Stimulated activated CD8-positive, alpha-beta memory T cell treated with anti-CD3 and anti-CD28 coated beads, Interleukin-15, amount 100 ng/mL, for 24 hours (primary cell): ENCODE data around the gene ACKR2.
"Not testable (repeated sequence)": the region's sequence is repeated elsewhere in the genome, so short reads cannot be mapped to it uniquely, and the experiment has no call there.

Experiments used
- DNase-seq: peaks from one replicate; pipeline ENCODE4 v3.0.0-alpha.2; 2020; ENCODE audit warnings: low read depth

The ACKR2 gene

GRCh38 chr3:42801784-42802183 is 7.5 kb upstream of the ACKR2 start:
- no peak for DNase-seq

GRCh38 chr3:42802876-42803413 is 6.3 kb upstream of the ACKR2 start:
- no peak for DNase-seq

DNA sequence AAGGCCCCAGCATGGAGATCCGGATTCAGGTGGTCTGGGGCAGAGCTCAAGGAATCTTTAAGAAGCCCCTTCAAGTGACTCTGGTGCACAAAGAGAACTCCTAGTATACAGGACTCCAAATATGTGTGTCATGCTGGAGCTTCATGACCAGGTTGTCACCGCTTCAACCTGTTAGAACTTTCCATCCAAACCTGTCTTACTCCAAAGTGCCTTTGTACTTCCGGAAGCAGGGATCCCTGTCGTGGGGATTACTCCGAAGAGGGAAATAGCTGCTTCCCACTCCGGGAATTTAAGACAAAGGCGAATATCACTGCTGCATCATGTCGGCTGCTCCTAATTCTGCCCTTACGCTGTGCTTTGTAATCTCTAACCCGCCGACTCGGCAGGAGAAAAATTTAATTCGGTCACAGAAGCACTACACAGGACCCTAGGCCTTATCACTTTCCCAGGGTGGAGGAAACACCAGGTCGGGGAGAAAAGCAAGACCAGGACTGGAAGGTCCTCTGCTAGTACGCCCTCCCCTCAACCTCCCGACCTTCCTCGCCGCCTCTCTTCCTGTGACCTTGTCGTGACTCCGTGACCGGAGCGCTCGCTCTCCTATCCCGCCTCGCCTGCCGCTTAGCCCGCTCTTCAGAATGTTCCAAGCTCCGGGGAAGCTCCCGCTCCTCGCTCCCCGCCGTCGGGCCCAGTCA is 5.7 kb upstream of the ACKR2 start:
- no peak for DNase-seq

GRCh38 chr3:42804106-42804830 is 5.0 kb upstream of the ACKR2 start, which contains the start of gene HIGD1A:
Gene HIGD1A, minus strand, starts transcription at chr3:42804490. Its CDS starts 10,237 bp downstream, at chr3:42794253.
- peak; percentile 72 for DNase-seq

DNA sequence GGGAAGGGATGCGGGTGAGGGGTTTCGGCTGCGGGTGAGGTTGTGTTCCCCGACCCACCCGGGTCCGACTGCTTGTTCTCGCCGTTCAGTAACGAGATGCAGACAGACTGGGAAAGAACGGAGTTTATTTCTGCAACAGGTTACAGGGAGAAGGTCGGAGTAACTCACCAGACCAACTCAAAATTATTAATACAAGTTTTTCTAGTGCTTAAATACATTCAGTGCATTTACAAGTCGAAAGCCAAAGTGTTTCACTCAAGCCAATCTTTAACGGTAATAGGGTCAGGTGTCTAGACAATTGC is 4.5 kb upstream of the ACKR2 start:
- no peak for DNase-seq

- no peak for DNase-seq
Measured at GRCh38 chr3:42805141-42805821, 4.0 kb upstream of the ACKR2 start.

DNA sequence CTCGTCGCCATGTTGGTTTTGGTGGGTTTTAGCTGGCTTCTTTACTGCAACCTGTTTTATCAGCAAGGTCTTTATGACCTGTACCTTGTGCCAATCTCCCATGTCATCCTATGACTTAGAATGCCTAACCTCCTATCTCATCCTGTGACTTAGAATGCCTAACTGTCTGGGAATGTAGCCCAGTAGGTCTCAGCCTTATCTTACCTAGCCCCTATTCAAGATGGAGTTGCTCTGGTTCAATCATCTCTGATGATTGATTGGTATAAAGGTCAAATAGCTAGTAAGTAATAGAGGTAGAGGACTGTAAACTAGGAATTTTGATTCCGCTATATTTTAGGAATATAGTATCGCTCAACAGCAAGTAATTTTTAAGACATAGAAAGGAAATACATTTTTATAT is 1.3 kb upstream of the ACKR2 start:
- no peak for DNase-seq

DNA sequence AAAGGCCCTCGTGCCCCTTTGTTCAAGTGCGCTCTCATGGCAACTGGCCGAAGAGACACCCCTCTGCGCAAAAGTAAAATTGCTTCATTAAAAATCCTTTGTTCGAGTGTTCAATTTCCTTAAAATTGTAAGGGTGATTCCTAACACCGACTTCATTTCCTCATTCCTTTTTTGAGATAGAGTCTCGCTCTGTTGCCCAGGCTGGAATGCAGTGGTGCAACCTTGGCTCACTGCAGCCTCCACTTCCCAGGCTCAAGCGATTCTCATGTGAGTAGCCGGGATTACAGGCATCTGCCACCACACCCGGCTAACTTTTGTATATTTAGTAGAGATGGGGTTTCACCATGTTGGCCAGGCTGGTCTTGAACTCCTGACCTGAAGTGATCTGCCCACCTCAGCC is 1.5 kb downstream of the ACKR2 start:
- DNase-seq: not testable (repeated sequence)

DNA sequence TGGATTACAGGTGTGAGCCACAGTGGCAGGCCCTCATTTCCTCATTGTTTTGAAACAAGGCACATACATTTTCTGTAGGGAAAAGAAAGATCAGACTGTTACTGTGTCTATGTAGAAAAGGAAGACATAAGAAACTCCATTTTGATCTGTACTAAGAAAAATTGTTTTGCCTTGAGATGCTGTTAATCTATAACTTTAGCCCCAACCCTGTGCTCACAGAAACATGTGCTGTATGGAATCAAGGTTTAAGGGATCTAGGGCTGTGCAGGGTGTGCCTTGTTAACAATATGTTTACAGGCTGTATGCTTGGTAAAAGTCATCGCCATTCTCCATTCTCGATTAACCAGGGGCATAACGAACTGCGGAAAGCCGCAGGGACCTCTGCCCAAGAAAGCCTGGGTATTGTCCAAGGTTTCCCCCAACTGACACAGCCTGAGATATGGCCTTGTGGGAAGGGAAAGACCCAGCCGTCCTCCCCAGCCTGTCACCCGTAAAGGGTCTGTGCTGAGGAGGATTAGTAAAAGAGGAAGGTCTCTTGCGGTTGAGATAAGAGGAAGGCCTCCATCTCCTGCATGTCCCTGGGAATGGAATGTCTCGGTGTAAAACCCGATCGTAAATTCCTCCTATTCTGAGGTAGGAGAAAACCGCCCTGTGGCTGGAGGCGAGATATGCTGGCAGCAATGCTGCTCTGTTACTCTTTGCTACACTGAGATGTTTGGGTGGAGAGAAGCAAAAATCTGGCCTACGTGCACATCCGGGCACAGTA is 2.1 kb downstream of the ACKR2 start:
- not testable (repeated sequence) for DNase-seq

GRCh38 chr3:42814246-42814645 is 5.0 kb downstream of the ACKR2 start:
- DNase-seq: no peak

GRCh38 chr3:42814914-42815507 is 5.8 kb downstream of the ACKR2 start:
- no peak for DNase-seq

GRCh38 chr3:42815826-42816225 is 6.6 kb downstream of the ACKR2 start:
- DNase-seq: no peak

GRCh38 chr3:42819351-42819965 is 10.2 kb downstream of the ACKR2 start:
- no peak for DNase-seq

GRCh38 chr3:42820746-42821051 is 11.5 kb downstream of the ACKR2 start:
- no peak for DNase-seq

GRCh38 chr3:42822828-42823227 is 13.6 kb downstream of the ACKR2 start:
- DNase-seq: no peak

DNA sequence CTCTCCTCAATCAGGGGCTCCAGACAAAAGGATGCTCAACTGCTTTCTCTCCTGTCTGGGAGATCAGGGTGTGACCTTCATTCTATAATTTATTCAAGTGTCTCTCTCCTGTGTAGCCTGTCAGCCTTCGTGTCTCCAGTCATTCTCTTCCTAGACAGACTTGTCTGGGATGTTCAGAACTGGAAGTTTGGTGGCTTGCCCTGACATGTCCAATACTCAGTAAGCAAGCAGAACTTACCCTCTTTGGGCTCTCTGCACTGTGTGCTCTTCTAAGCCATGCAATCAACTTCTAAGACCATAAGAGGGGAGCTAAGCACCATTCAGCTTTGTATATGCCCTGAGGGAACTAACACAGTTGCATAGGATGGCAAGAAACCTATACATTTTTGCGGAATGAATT is 14.1 kb downstream of the ACKR2 start:
- DNase-seq: no peak

DNA sequence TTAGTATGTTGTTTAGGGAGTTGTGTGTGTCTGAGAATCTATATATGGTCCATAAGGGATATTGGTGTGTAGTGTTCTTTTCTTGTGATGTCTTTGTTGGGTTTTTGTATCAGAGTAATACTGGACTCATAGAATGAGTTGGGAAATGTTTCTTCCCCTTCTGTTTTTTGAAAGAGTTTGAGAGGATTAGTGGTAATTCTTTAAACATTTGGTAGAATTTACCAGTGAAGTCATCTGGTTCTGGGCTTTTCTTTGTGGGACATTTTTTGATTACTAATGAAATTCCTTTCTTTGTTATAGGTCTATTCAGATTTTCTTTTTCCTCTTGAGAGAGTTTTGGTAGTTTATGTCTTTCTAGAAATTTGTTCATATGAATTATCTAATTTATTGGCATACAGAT is 16.9 kb downstream of the ACKR2 start:
- DNase-seq: no peak

DNA sequence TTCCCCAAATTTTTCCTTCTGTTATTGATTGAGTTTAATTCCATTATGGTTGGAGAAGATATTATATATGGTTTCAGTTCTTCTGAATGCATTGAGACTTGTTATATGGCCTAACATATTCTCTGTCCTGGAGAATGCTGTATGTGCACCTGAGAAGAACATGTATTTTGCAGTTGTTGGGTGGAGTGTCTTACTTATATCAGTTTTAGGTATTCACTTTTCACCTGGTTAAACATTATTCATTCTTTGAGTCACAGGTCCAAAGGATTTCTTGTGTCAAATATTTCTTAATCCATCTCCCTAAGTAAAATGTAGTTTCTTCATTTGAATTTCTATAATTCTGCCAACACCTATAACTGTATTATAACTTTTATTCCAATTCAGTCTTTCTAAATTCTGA is 17.8 kb downstream of the ACKR2 start:
- no peak for DNase-seq

DNA sequence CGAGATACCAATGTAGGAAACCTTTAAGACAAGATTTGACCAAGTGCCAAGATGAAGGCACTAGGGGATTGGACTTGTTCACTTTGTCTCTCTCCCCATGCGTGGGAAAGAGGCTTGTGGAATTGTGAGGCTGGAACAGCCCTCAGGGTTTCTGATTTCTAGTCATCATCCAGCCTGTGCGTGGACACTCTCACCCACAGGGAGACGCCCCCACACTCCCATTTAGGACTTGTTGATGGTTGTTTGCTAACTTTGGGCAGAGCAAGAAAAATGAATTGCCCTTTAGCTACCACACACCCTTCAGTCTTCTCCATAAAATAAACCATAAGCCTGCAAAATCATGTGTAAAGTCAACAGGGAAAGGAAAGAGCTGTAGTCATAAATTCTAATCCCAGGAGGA is 18.4 kb downstream of the ACKR2 start:
- no peak for DNase-seq

- DNase-seq: no peak
Measured at GRCh38 chr3:42829083-42829627, 19.9 kb downstream of the ACKR2 start.
